GM18907 (cell line): ENCODE data around the gene SELENOM.
"Not testable (repeated sequence)": the region's sequence is repeated elsewhere in the genome, so short reads cannot be mapped to it uniquely, and the experiment has no call there.

Experiments used
- ATAC-seq: cut with Tn5 transposase; IDR thresholded peaks from one replicate; pipeline ENCODE4 v1.9.1; 2021; ENCODE audit warnings: mild to moderate bottlenecking, moderate library complexity; ENCODE audit not compliant: unreplicated experiment

The SELENOM gene

DNA sequence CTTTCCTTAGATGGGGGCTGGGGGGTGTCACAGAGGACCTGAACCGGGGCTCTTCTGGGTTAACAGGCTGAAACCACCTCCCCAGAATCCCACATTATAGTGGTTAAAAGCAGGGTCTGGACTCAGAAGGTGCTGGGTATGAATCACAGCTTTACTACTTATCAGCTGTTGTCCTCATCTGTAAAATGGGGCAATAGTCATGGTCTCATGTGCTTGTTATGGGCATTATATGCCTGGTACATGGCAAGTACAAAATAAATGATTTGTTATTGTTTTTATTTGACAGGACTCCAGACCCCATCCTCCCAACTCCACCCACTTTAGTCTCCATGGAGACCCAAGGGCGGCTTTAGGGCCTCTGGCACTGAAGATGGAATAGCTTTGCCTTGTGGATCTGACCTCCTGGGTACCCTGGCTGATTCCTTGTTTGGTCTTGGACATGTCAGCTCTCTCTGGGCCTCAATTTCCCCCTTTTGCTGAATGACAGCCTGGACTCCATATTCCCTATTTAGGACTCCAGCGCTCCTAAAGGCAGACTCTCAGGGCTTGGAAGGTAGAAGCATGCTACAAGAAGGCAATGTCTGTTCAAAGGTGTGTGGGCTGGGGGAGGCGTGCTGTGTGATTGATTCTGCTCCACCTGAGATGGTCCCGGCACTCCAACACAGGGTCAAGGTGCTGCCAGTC is 27.1 kb downstream of the SELENOM start:
- ATAC-seq, result no peak

- no peak for ATAC-seq
Measured at GRCh38 chr22:31079095-31079642, 28.2 kb downstream of the SELENOM start.

- ATAC-seq, result not testable (repeated sequence)
Measured at GRCh38 chr22:31078389-31078788, 29.0 kb downstream of the SELENOM start.

DNA sequence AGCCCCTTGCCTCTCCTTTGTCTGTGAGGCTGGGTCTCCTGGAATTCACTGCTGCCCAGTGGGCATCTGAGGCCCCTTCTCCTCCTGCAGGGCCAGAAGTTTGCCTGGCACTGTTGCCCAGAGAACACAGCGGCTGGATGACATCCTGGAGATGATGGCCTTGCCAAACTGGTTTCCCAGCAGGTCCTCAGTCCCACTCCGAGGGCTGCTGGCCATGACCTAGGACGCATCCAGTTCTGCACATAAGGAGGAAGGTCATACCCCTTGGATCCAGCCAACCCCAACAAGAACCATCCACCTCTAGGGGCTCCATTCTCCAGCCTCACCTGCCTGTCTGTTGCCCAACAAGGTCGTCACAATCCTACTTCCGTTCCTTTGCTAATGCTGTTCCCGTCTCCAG is 29.7 kb downstream of the SELENOM start:
- no peak for ATAC-seq

DNA sequence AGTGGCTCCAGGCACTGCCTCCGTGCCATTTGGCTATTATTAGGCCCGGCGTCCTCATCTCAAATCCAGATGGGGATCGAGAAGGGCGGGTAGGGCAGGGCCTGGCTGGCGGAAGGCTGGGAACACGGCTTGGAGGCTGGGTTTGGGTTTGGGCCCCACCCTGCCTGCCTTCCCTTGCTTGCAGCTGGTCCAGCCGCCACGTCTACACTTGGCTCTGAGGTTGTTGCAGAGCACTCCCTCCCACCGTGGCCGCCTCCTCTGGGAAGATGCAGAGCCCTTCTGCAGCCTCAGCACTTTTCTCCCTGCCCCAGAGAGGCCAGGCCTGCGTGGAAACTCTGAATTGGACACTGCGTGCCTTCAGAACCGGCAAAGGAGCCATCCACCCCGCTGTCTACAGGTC is 31.4 kb downstream of the SELENOM start:
- no peak for ATAC-seq

- not testable (repeated sequence) for ATAC-seq
Measured at GRCh38 chr22:31073545-31074145, 33.7 kb downstream of the SELENOM start.

DNA sequence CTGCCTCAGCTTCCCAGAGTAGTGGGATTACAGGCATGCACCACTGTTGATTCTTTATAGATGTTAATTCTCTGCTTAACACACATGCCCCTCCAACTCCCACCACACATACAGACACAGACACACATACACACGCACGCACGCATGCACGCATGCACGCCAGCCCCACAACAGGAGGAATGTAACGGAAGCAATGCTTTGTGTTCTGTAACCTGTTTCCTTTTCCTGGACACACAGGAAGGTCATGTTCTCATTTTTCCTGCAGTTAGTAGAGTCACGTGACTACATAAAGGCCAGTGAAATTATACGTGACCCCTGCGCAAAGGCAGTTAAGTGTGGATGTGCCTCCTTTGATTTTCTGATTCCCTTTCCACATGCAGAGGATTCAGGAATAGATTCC is 34.2 kb downstream of the SELENOM start:
- not testable (repeated sequence) for ATAC-seq

- not testable (repeated sequence) for ATAC-seq
Measured at GRCh38 chr22:31069691-31070314, 37.6 kb downstream of the SELENOM start.

- no peak for ATAC-seq
Measured at GRCh38 chr22:31068970-31069369, 38.4 kb downstream of the SELENOM start.

DNA sequence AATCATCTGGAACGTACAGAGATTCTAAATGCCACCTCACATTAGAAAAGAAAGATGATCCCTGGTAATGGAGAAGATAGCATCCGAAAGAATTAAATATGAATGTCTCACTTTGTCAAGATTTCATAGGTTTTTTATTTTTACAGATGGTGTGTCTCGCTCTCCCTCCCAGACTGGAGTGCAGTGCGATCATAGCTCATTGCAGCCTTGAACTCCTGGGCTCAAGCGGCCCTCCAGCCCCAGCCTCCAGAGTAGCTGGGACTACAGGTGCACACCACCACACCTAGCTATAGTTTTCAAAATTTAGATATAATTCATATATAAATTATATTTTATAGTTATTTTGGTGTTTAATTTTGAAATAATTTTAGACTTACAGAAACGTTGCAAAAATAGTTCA is 43.0 kb downstream of the SELENOM start:
- no peak for ATAC-seq

GRCh38 chr22:31062566-31063230 is 44.7 kb downstream of the SELENOM start:
- no peak for ATAC-seq

GRCh38 chr22:31059663-31060062 is 47.7 kb downstream of the SELENOM start:
- ATAC-seq, result not testable (repeated sequence)

GRCh38 chr22:31056986-31057599 is 50.3 kb downstream of the SELENOM start:
- ATAC-seq, result no peak

- ATAC-seq, result no peak
Measured at GRCh38 chr22:31055635-31056159, 51.7 kb downstream of the SELENOM start.

DNA sequence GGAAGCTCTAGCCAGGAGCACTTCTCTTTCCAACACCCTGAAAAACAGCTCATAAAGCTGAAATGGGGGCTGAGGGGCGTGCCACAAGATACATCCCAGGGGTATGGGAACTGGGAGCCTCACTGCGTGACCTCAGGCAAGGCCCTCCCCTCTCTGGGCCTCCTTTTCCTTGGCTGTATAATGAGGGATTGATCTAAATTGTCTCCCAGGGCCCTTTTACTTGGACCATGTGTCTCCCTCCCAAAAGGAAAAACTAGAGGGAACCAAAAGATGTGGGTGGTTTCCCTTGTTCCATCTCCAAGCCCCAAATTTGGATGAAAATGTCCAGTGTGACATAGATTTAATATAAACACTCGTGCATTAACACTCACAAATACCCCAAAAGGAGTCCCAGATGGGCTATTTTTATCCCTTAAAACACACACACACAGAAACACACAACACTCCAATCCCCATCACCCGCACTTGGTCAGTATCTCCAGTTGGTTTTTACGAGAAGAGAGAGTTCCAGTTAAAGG is 52.2 kb downstream of the SELENOM start:
- ATAC-seq, result no peak
